ENCODE results near the gene KCNG2. TPM values are rescaled to one million over a fixed set of nuclear protein-coding genes. Genes with fewer than 3 reads are reported as not detected.

KCNG2 gene
- total RNA-seq, 2 donors from 2014 or later: not detected

DNA sequence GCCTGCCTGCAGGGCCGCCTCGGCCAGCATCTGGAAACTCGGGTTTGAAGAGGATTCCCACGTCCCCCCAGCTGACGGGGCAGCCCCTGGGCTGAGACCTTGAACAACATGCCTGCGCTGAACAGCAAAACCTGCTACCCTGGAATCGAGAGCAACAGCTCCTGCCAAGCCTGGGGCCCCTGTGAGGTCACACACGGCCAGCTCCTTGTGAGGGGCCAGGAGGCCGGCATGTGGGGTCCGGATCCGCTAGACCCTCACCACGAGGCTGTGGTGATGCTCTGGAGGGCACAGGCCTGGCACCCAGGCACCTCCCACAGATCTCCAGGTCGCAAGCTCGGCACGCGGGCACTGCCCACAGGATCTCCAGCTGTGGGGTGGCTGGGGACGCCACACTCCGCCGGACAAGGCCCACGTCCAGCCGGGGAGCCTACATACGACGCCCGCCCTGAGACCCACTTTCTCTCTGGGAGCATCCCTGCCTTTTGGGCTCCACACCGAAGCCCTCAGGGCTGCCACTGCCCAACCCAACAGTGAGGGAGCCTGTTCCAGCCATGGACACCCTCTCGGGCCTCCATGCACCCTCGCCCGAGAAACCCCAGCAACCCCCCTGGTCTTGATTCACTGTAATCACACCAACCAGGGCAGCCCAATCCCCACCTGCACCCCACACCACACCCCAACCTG, 119.6 kb downstream of the KCNG2 start:
- H3K27ac Mint-ChIP-seq: no peak overlapping the region
- DNase-seq (ENCODE audit: low spot score in 2 of 2) (no peak), ATAC-seq (no peak)
- peaks cover 0 to 35% of the 10 kb centered on the region in 2 donors for H3K36me3 Mint-ChIP-seq
- no peaks in the 10 kb centered on the region for H3K9me3 Mint-ChIP-seq

DNA sequence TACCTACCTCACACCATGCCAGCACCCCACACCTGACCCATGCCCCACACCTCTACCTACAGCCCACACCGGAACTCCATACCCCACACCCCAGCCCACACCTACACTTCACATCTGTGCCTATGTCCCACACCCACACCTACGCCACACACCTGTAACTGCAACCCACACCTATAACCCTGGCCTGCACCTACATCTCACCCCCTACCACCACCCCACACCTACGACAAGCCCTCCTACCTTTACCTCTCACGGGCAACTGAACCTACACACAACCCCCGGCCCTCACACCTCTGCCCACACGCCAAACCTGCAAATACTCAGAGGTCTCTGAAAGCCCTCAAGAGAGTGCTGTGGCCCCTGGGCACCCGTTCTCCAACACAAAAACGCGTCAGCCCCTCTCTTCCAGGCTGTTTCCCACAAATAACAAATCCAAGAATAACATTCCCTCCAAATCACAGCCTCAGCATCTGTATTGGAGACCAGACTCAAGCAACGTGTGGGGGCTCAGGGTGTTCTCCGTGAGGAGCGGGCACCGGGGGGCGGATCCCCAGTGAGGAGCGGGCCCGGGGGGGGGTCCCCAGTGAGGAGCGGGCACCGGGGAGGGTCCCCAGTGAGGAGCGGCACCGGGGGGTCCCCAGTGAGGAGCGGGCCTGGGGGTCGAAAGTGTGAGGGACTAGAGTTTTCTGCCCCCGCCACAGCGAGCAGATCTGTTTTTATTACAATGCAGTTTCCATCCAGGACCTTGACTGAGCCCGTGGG, 120.3 kb downstream of the KCNG2 start:
- Mint-ChIP-seq H3K9me3 (no peaks in the 10 kb centered on the region), H3K27ac (peak overlapping the region in 1 of 2 donors; percentile 50), H3K36me3 (peaks cover 0 to 34% of the 10 kb centered on the region in 2 donors)
- ATAC-seq: no peak
- DNase-seq (ENCODE audit: low spot score in 2 of 2): no peak

DNA sequence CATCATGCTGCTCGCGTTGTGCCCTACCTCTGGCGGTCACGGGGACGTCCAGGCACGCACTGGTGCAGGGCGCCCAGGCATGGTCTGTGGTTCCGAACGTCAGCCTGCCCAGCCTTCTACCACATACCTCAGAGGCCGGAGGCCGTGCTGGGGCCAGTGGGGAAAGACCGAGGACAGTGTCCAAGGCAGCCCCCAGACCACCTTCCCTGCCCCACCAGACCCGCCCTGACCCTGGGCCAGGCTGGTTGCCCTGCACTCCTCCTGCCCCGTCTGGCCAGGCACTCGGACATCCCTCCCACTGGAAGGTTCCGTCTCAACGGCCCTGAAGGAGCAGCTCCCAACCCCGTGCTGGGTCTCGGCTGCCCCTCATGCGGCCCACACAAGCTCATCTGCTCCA, 120.9 kb downstream of the KCNG2 start:
- Mint-ChIP-seq H3K36me3 (peaks cover 0 to 32% of the 10 kb centered on the region in 2 donors), H3K27ac (no peak overlapping the region), H3K9me3 (no peaks in the 10 kb centered on the region)
- ATAC-seq (no peak), DNase-seq (ENCODE audit: low spot score in 2 of 2) (peak in 1 of 2 donors; percentile 46)

DNA sequence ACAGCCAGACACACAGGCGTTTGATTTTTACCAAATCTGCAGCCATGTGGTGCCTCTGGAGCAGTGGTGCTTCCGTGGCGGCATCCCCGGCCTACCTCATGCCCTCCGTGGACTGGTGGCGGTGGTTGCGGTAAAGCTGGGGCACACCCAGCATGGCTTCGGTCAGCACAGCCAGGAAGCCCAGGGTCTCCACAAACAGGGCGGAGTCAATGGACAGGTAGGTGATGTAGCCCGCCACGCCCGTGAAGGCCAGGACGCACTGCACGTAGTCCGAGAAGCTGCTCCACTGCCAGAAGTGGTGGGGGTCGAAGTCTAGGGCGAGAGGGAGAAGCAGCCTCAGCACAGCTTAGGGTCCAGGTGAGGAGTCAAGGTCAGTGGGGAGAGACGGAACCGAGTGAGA, 121.4 kb downstream of the KCNG2 start:
- DNase-seq (ENCODE audit: low spot score in 2 of 2): no peak
- H3K36me3 Mint-ChIP-seq: peaks cover 0 to 32% of the 10 kb centered on the region in 2 donors
- peak overlapping the region in 1 of 2 donors; percentile 36 for H3K27ac Mint-ChIP-seq
- no peak for ATAC-seq
- H3K9me3 Mint-ChIP-seq: no peaks in the 10 kb centered on the region

DNA sequence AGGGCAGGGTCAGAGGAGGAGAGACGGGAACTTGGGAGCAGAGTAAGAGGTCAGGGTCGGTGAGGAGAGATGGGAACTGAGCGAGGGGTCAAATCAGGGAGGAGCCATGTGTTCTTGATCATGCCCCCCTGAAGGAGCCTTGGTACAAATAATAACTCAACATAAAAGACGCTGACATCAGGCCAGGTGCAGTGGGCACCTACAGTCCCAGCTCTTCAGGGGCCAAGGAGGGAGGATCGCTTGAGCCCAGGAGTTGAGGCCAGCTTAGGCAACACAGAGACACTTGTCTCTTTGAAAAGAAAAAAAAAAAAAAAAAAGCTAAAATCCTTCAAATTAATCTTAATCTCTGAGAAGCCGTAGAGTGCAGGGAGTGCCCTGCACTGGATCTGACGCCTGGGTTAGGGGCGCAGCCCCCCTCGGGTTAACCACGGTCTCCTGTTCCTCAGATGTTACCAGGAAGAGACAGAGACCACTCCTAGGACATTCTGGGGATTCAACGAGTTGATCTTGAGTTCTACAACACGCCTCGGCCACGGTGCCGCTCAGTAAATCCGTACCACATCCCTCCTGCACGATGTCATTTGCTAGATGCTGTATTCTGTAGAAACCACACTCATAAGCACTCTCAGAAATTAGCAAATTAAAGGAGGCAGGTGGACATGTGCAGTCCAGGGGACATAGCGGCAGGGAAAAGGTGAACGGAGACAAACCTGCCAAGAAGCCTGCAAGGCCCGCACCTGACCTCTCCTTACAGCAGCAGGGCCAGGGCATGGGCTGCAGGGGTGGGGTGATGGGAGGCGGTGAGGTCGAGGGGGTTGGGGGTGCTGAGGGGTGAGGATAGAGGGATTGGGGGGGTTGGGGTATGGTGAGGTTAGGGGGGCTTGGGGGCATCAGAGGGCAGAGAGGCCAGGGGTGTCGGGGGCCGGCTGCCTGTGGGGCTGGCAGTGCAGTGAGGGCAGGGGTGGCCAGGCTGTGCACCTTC, 124.5 kb downstream of the KCNG2 start:
- no peaks in the 10 kb centered on the region for H3K9me3 Mint-ChIP-seq
- H3K27ac Mint-ChIP-seq: peak overlapping the region in 1 of 2 donors; percentile 52
- DNase-seq (ENCODE audit: low spot score in 2 of 2): peak in 1 of 2 donors; percentile 13
- no peak for ATAC-seq
- H3K36me3 Mint-ChIP-seq: peaks cover 0 to 9% of the 10 kb centered on the region in 2 donors

DNA sequence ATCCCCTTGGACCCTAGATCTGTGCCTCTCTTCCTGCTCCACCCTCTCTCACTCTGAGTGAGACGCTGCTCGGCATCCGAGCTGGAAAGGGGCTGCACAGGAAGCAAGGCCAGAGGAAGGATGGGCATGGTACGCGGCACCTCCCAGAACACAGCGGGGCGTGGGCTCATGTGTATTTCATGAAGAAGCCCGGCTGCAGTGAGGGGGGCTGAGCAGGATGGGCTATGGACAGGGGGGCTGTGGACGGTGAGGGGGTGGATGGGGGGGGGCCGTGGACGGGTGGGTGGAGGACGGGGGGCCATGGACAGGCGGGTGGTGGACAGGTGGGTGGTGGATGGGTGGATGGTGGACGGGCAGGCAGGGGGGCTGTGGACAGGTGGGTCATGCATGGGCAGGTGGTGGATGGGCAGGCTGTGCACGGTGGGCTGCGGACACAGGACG, 125.3 kb downstream of the KCNG2 start:
- H3K36me3 Mint-ChIP-seq: peaks cover 0 to 9% of the 10 kb centered on the region in 2 donors
- ATAC-seq (no peak), DNase-seq (ENCODE audit: low spot score in 2 of 2) (peak in 1 of 2 donors; percentile 4)
- no peak overlapping the region for H3K27ac Mint-ChIP-seq
- no peaks in the 10 kb centered on the region for H3K9me3 Mint-ChIP-seq

DNA sequence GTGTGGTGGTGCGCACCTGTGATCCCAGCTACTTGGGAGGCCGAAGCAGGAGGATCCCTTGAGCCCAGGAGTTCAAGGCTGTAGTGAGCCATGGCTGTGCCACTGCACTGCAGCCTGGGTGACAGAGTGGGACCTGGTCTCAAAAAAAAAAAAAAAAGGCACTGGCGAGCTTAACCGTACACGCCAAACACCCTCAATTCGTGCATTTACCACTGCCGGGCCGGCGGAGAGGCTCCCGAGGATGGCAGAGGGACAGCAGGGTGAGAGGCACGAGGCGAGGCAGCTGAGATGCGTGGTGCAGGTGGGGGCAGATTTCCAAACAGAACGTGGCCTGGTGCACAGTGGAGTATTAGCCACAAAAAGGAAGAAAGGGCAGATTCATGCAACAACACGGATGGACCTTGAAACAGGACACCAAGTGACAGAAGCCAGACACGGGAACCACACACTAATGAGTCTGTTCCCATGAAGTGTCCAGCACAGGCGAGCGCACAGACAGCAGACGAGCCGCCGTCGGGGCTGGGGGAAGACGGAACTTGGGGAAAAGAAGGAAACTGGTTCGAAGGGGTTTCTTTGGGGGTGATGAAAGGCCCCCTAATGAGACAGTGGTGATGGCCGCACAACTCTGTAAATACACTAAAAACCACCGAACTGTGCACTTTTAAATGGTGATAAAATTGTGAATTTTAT, 126.3 kb downstream of the KCNG2 start:
- no peak overlapping the region for H3K27ac Mint-ChIP-seq
- DNase-seq (ENCODE audit: low spot score in 2 of 2) (peak in 1 of 2 donors; percentile 41), ATAC-seq (no peak)
- H3K9me3 Mint-ChIP-seq: peaks cover 3 to 6% of the 10 kb centered on the region in 2 donors
- H3K36me3 Mint-ChIP-seq: peaks cover 9 to 16% of the 10 kb centered on the region in 2 donors

DNA sequence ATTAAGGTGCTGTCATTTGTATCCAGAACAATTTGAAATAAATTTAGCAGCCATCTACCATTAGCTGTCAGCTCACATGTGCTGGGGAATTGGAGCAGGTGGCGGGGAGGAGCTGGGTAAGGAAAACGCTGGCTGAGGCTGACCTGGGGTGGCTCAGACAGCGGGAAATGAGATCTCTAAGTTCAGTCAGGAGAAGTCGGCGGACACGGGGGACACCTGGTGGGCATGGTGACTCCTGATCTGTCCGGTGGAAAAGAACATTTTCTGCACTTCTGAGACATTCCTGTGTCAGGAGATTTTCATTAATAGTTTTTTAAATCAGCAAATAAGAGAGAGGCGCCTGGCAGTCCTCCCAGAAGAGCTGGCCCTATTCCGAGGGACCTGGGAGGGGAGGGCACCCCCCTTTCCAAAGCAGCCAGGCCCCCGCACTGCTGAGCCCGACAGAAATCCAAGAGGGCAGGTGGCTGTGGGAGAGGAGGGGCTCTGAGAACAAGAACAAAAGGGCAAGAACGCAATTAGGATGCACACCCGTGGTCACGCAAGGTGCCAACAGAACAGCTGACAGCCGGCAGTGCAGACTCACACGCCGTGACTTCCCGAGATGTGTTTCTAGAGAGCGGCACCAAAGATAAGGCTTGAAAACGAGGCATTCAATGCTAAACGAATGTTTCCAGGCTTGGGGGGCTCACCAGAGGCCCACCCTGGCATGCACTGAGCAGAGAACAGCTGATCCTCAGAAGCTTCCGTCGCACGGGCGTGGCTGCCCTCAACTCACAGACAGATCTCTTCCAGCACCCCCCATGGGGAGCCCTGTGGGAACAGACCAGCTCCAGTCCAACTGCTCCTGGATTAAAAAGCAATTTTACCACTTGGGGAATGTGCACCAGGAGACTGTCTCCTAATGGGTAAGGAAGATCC, 127.3 kb downstream of the KCNG2 start:
- ATAC-seq: no peak
- Mint-ChIP-seq H3K27ac (no peak overlapping the region), H3K36me3 (peaks cover 19 to 26% of the 10 kb centered on the region in 2 donors), H3K9me3 (peaks cover 10 to 16% of the 10 kb centered on the region in 2 donors)
- DNase-seq (ENCODE audit: low spot score in 2 of 2): peak in 1 of 2 donors; percentile 30

DNA sequence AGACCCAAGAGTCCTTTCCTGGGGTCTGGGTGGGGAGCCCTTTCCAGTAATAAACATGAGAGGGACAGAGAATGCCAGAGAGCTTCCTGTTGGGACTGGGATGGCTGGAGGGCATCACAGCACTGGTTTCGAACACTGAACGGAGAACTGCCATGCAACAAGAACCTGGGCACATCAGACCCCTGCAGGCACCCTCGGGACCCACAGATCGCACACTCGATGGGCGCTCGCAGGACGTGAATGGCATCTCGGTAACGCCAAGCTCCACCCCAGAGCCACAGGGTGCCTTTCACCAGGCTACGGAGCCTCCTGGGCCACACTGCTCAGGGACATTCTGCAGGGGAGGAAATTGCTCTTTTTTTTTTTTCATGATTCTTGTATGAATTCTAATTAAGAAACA, 128.6 kb downstream of the KCNG2 start:
- H3K9me3 Mint-ChIP-seq: peaks cover 12 to 23% of the 10 kb centered on the region in 2 donors
- peaks cover 24 to 34% of the 10 kb centered on the region in 2 donors for H3K36me3 Mint-ChIP-seq
- no peak for ATAC-seq
- no peak overlapping the region for H3K27ac Mint-ChIP-seq
- peak in 1 of 2 donors; percentile 18 for DNase-seq (ENCODE audit: low spot score in 2 of 2)

DNA sequence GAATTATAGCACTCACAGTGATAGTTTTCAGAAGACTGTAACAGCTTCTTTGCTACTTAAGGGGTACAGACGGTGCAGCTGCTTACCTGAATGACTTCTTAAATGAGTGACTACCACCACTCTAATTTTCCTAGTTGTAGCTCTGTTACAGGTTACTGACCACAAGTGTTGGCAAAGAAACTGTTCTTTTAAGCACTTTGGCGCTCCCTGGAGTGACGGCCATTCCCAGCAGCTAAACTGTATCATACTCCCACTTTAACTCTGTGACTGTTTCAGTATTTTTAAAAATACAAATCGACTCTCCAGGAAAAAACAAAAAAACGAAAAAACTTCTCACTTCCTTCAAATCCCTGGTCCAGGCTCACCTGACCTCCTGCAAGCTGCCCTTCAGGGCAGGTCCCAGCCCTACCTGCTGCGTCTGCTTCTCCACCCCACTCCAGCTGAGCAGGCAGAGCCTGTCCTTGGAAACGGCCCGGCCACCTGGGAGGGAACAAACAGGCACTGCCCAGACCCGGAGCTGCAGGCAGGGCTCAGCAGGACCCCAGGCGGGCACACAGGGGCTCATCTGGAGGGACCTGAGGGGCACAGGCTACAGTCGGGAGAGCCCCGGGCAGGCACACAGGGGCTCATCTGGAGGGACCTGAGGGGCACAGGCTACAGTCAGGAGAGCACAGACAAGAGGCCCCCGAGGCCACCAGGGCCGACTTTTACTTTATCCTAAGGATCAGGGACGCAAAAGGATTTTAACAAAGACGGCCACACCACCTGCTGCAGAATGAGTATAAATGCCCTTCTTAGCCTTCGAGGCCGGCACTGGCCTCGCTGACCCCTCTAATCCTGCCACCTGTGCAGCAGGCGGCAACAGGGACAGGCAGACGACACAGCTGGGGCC, 129.2 kb downstream of the KCNG2 start:
- H3K36me3 Mint-ChIP-seq: peaks cover 28 to 39% of the 10 kb centered on the region in 2 donors
- ATAC-seq: no peak

DNA sequence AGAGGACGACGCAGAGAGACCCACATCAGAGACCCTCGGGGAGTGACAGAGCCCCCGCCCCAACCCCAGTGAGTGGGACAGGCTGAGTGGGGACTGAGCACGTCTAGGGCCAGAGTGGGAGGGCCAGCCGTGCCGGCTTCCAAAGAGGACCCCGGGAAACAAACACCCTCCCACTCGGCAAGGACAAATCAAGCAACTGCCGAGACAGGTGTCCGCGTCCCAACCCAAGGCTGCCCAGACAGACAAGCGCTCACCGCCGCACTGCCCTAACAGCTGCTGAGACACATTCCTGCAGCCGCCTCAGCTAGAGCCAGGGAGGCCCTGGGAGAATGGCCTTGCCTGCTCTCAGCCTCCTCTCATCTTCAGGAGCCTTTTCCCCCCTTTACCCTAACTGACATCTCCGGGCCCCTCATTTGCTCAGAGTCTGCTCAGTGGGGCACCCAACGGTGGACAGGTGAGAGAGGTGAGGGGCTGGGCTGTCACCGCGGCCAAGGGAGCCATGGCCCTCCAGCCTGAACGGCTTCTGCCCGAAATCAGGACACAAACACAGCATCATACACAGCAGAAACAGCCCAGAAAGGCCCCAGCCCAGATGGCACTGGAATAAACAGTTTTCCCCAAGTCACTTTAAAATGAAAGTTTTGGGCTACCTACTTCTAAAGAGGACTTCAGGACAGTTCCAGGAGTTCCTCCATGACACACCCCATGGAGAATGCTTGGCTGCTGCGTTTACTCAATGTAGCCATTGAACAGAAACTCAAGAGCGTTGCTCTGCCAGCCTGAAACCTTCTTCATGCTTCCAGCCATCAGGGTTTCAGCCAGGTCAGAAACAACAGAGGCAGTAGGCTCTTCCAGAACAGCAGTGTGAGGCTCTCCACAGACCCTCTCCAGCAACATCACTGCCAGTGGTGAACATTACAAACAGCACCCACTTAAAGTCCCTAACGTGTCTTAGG, 130.1 kb downstream of the KCNG2 start:
- DNase-seq (ENCODE audit: low spot score in 2 of 2) (peak in 1 of 2 donors; percentile 21), ATAC-seq (no peak)
- Mint-ChIP-seq H3K27ac (no peak overlapping the region), H3K36me3 (peaks cover 37 to 48% of the 10 kb centered on the region in 2 donors), H3K9me3 (peaks cover 23 to 33% of the 10 kb centered on the region in 2 donors)

More for the DNA sequence above, 129.2 kb downstream of the KCNG2 start:
- no peak overlapping the region for H3K27ac Mint-ChIP-seq
- peak in 1 of 2 donors; percentile 21 for DNase-seq (ENCODE audit: low spot score in 2 of 2)
- H3K9me3 Mint-ChIP-seq: peaks cover 15 to 26% of the 10 kb centered on the region in 2 donors

DNA sequence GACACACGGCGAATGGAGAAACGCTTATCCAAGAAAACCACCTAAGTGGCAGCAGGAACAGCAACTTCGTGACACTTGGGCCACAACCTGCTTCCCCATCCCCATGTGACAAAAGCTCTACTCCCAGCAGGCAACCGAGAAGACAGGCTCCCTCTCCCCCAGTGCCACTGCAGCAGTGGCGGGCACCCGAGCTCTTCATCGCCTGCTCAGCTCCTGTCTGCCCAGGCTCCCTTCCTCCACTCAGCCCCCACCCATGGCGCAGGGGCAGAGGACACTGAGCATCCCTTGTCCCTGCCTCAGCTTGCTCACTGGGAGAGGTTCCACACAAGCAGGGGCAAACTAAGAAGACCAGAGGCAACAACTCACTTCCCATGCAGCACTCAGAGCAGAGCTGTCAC, 130.8 kb downstream of the KCNG2 start:
- peaks cover 29 to 39% of the 10 kb centered on the region in 2 donors for H3K9me3 Mint-ChIP-seq
- H3K27ac Mint-ChIP-seq: peak overlapping the region in 1 of 2 donors; percentile 78
- ATAC-seq: no peak
- H3K36me3 Mint-ChIP-seq: peaks cover 44 to 51% of the 10 kb centered on the region in 2 donors
- peak in 1 of 2 donors; percentile 25 for DNase-seq (ENCODE audit: low spot score in 2 of 2)

DNA sequence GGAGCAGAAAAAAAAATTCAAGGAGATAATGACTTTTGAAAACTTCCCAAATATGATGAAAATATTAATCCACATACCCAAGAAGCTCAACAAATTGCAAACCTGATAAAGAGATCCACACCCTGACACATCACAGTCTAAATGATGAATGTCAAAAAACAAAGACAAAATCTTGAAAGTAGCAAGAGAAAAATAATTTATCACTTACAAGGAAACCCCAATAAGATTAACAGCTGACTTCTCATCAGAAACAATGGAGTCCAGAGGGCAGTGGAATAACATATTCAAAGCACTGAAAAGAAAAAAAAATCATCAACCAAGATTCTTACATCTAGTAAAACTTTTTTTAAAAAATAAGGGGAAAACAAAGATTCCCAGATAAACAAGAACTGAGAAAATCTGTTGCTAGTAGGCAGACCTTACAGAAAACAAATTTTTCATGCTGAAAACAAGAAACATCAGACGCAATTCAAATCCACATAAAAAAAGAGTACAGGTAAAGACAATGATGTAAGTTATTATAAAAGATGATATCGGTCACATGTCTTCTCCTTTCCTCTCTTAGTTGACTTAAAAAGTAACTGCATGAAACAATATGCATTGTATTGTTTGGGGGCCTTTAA, 132.4 kb downstream of the KCNG2 start:
- ATAC-seq: no peak
- Mint-ChIP-seq H3K9me3 (peaks cover 37 to 44% of the 10 kb centered on the region in 2 donors), H3K36me3 (peaks cover 60 to 61% of the 10 kb centered on the region in 2 donors), H3K27ac (no peak overlapping the region)
- DNase-seq (ENCODE audit: low spot score in 2 of 2): no peak
